ENCODE data around the gene XRCC4.

DNA sequence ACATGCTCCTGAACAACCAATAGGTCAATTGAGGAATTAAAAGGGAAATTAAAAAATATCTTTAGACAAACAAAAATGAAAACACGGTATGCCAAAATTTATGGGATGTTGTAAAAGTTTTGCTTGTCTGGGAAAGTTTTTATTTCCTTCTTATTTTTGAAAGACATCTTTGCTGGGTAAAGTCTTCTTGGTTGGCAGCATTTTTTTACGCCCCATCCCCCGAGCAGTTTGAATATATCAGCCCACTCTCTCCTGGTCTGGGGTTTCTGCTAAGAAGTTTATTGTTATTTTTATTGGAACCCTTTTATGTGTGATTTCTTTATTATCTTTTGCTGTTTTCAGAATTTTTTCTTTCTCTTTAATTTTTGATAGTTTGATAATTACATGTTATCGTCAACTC is 16.3 kb downstream of the XRCC4 start:
- TF ChIP-seq, protein P1, sequence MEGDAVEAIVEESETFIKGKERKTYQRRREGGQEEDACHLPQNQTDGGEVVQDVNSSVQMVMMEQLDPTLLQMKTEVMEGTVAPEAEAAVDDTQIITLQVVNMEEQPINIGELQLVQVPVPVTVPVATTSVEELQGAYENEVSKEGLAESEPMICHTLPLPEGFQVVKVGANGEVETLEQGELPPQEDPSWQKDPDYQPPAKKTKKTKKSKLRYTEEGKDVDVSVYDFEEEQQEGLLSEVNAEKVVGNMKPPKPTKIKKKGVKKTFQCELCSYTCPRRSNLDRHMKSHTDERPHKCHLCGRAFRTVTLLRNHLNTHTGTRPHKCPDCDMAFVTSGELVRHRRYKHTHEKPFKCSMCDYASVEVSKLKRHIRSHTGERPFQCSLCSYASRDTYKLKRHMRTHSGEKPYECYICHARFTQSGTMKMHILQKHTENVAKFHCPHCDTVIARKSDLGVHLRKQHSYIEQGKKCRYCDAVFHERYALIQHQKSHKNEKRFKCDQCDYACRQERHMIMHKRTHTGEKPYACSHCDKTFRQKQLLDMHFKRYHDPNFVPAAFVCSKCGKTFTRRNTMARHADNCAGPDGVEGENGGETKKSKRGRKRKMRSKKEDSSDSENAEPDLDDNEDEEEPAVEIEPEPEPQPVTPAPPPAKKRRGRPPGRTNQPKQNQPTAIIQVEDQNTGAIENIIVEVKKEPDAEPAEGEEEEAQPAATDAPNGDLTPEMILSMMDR (conservative IDR thresholded peaks at IDR 0.05; ENCODE audit: low read depth, low read length) = no peak
- no peak for TF ChIP-seq EZH2 (IDR thresholded peaks at IDR 0.05; ENCODE audit: low read length, unreplicated experiment)
